GM12878 (cell line): ENCODE measurements around the gene SMPD2. TPM values are rescaled to one million over a fixed set of nuclear protein-coding genes. Genes with fewer than 3 reads are reported as not detected.

Experiments used
- ATAC-seq: fragments of 200-7000 bp; cut with Tn5 transposase; 3 replicates; pipeline ENCODE4 v1.9.1; 2020; ENCODE audit warnings: mild to moderate bottlenecking, moderate library complexity
- BruUV-seq: library from RNA; stranded (reverse); fragments of 400-500 nt; replicated peaks from 2 replicates; lab custom pipeline; 2021; lab: Mats Ljungman, UMichigan
- CTCF ChIA-PET: fragments of 300-600 bp; sonication (Branson Sonifier 250); formaldehyde crosslinking; extraction: SDS; loops from one replicate; lab custom pipeline; 2021; ENCODE audit warnings: inconsistent platforms; lab: Yijun Ruan, JAX
- POLR2A ChIA-PET: fragments of 350-600 bp; formaldehyde crosslinking; extraction: SDS; loops from one replicate; lab custom pipeline; 2021; ENCODE audit warnings: inconsistent platforms; lab: Charles Lee
- RAD21 ChIA-PET: fragments of 300-600 bp; sonication (Branson Sonifier 250); formaldehyde crosslinking; loops from one replicate; lab custom pipeline; 2023; ENCODE audit warnings: antibody characterized with exemption; ENCODE audit not compliant: unreplicated experiment; lab: Charles Lee
- SMC1A ChIA-PET: fragments of 300-600 bp; sonication (Branson Sonifier 250); formaldehyde crosslinking; loops from one replicate; lab custom pipeline; 2023; ENCODE audit not compliant: unreplicated experiment, uncharacterized antibody; lab: Charles Lee
- DNase-seq: peaks from one replicate; pipeline ENCODE4 v3.0.0-alpha.2; 2011; ENCODE audit warnings: low read depth, low spot score
- FAIRE-seq: peaks from 3 replicates; lab custom pipeline; 2011; peaks lifted over from hg19 to GRCh38; lab: Jason Lieb, UNC
- H2AFZ ChIP-seq: 2 replicates; pipeline ENCODE4 v1.6.0; 2011; ENCODE audit warnings: low read depth, low read length, control low read depth; ENCODE audit not compliant: control insufficient read depth
- H3K27ac ChIP-seq: 2 replicates; pipeline ENCODE4 v1.5.1; 2011; ENCODE audit warnings: control low read depth; ENCODE audit not compliant: control insufficient read depth, insufficient read depth
- H3K27me3 ChIP-seq, 2 experiments: replicated peaks in 1 of 2; 2 replicates each; pipeline versions ENCODE4 v1.6.0 to v1.6.1; 2011; ENCODE audit warnings: low read length in 1 of 2; ENCODE audit not compliant: control insufficient read depth in 2 of 2, insufficient read depth in 2 of 2
- H3K36me3 ChIP-seq, 2 experiments: 2 replicates each; pipeline ENCODE4 v1.5.1; 2011; ENCODE audit warnings: low read length in 1 of 2; ENCODE audit not compliant: control insufficient read depth in 2 of 2, insufficient read depth in 2 of 2
- H3K4me1 ChIP-seq: 2 replicates; pipeline ENCODE4 v1.6.1; 2011; ENCODE audit warnings: mild to moderate bottlenecking, low read length, moderate library complexity, mixed read lengths; ENCODE audit not compliant: control insufficient read depth, insufficient read depth
- H3K4me2 ChIP-seq: 2 replicates; pipeline ENCODE4 v1.6.0; 2011; ENCODE audit warnings: control low read depth; ENCODE audit not compliant: control insufficient read depth, insufficient read depth
- H3K4me3 ChIP-seq: fragments of 200-600 bp; sonication (generic); 2 replicates; pipeline ENCODE4 v1.5.1; 2016
- H3K79me2 ChIP-seq: 2 replicates; pipeline ENCODE4 v1.6.0; 2011; ENCODE audit warnings: low read length; ENCODE audit not compliant: control insufficient read depth, insufficient read depth
- H3K9ac ChIP-seq: 2 replicates; pipeline ENCODE4 v1.8.0; 2011; ENCODE audit warnings: low read length, control low read depth, mixed read lengths; ENCODE audit not compliant: control insufficient read depth, insufficient read depth
- H3K9me3 ChIP-seq: replicated peaks from 3 replicates; pipeline ENCODE4 v1.5.1; 2011; ENCODE audit warnings: mild to moderate bottlenecking, low read length; ENCODE audit not compliant: control insufficient read depth, insufficient read depth
- H4K20me1 ChIP-seq: 2 replicates; pipeline ENCODE4 v1.6.0; 2011; ENCODE audit not compliant: control insufficient read depth, insufficient read depth
- CHD2 ChIP-seq: IDR thresholded peaks from 2 replicates; pipeline ENCODE4 v1.6.1; 2011; ENCODE audit warnings: low read depth, low read length, improper control_type of control experiment, borderline replicate concordance
- LARP7 ChIP-seq: fragments of 450-650 bp; IDR thresholded peaks from 2 replicates; pipeline ENCODE4 v1.6.1; 2017; ENCODE audit warnings: mild to moderate bottlenecking
- PKNOX1 ChIP-seq: fragments of 450-650 bp; IDR thresholded peaks from 2 replicates; pipeline ENCODE4 v1.6.1; 2016; ENCODE audit warnings: mild to moderate bottlenecking
- PRDM15 ChIP-seq: fragments of 450-650 bp; formaldehyde crosslinking; IDR thresholded peaks from 2 replicates; pipeline ENCODE4 v1.4.0; 2020; ENCODE audit warnings: mild to moderate bottlenecking, moderate library complexity
- ZNF622 ChIP-seq: fragments of 450-650 bp; IDR thresholded peaks from 2 replicates; pipeline ENCODE4 v1.6.1; 2017; ENCODE audit warnings: mild to moderate bottlenecking, inconsistent platforms
- WGBS: methylation state at CpG from one replicate; pipeline ENCODE4 v1.1.6; 2016; ENCODE audit warnings: low lambda C conversion rate; ENCODE audit not compliant: insufficient replicate concordance, insufficient coverage; ENCODE audit errors: missing lambda C conversion rate; 5-methylcytosine and 5-hydroxymethylcytosine counted together
- in situ Hi-C: fragments of 300-500 bp; cut with MboI; formaldehyde crosslinking; loops from 9 replicates; pipeline ENCODE4 v1.14.3; 2018; ENCODE audit warnings: mixed read lengths
- intact Hi-C: fragments of 100-400 bp; cut with micrococcal nuclease; formaldehyde crosslinking; loops from one replicate; pipeline ENCODE4 v1.14.2; 2022; ENCODE audit not compliant: unreplicated experiment
- polyA plus RNA-seq, 11 experiments: library from polyadenylated mRNA; depleted of rRNA in 4 of 11; unstranded in 6 of 11; stranded (reverse) in 5 of 11; fragments of >200 nt; fragmentation: Nextera tagmentation in 4 of 11; fragmentation: Illumina TruSeq in 1 of 11; extraction: Ambion mirVana in 4 of 11; extraction: Trizol in 1 of 11; gene quantifications; 1 replicate in 1 of 11; 2 replicates in 10 of 11; pipeline versions ENCODE4 v1.2.1 to v1.2.3, GENCODE V29; 2011 to 2016; ENCODE audit warnings: inconsistent platforms in 2 of 11, missing spikeins in 2 of 11, low read depth in 1 of 11
- total RNA-seq, 4 experiments: library from RNA; depleted of rRNA in 3 of 4; stranded (reverse); fragments of >200 nt in 3 of 4; fragmentation: Illumina TruSeq in 1 of 4; extraction: Trizol in 1 of 4; gene quantifications; 2 replicates each; pipeline versions ENCODE4 v1.2.1 to v1.2.3, GENCODE V29; 2013 to 2021

SMPD2 gene
- total and polyA plus RNA-seq, 10 of the 15 experiments (the other 5 are each of a cell fraction or from before 2014, with no cell fraction given), result 0.06 to 15.4 (median 9.7) TPM

- no peaks in the 10 kb centered on the region for H4K20me1 ChIP-seq
- H2AFZ ChIP-seq, result no peak overlapping the region
- SMC1A ChIA-PET, result interaction anchor here (1.0 to 2.2 kb wide), 3 partner anchors 21 to 43 kb away, joined by 3 to 6 read pairs (median 3); no protein-coding TSS in a partner anchor
- no peak overlapping the region for H3K27ac ChIP-seq
- no TSS peak for BruUV-seq
- ATAC-seq (no peak), FAIRE-seq (no peak), DNase-seq (no peak)
- no peaks in the 10 kb centered on the region for H3K9me3 ChIP-seq
- H3K36me3 ChIP-seq, result peaks cover 11 to 24% of the 10 kb centered on the region in 2 experiments
- H3K4me3 ChIP-seq, result no peak overlapping the region
- TF ChIP-seq ZNF622, result no peak
- TF ChIP-seq CHD2, result no peak
- TF ChIP-seq, all 136 proteins: peak for 0
- WGBS, result 95% methylated on average over 4 of the region's 7 CpGs
- POLR2A ChIA-PET, result no interaction called here
- Histone ChIP-seq H3K4me1 (peaks cover 14% of the 10 kb centered on the region), H3K4me2 (no peak overlapping the region), H3K27me3 (no peaks in the 10 kb centered on the region), H3K79me2 (peaks cover 8% of the 10 kb centered on the region), H3K9ac (no peak overlapping the region)
- in situ Hi-C loops (no loop called here), intact Hi-C loops (no loop called here)
- CTCF ChIA-PET, result interaction anchor here (2.6 kb wide), 1 partner anchor 32 kb away, joined by 10 read pairs; no protein-coding TSS in a partner anchor
- RAD21 ChIA-PET, result interaction anchor here (1.2 to 1.5 kb wide), 2 partner anchors 59 to 66 kb away, joined by 3 read pairs; no protein-coding TSS in a partner anchor
Measured at GRCh38 chr6:109448615-109449014, 8.1 kb downstream of the SMPD2 start.

GRCh38 chr6:109449064-109449794, 8.7 kb downstream of the SMPD2 start:
- POLR2A ChIA-PET, result interaction anchor here (1.0 to 1.2 kb wide), 2 partner anchors 8 to 33 kb away, joined by 3 read pairs; partner anchors contain the start of gene ZBTB24
- H3K27ac ChIP-seq, result no peak overlapping the region
- no TSS peak for BruUV-seq

More at GRCh38 chr6:109449064-109449794, 8.7 kb downstream of the SMPD2 start:
- in situ Hi-C loops, result no loop called here
- SMC1A ChIA-PET, result interaction anchor here (1.0 to 2.2 kb wide), 4 partner anchors 8 to 42 kb away, joined by 3 to 6 read pairs (median 4); no protein-coding TSS in a partner anchor
- Histone ChIP-seq H2AFZ (no peak overlapping the region), H3K9ac (no peak overlapping the region), H4K20me1 (no peaks in the 10 kb centered on the region), H3K36me3 (peaks cover 11 to 18% of the 10 kb centered on the region in 2 experiments), H3K4me1 (peaks cover 20% of the 10 kb centered on the region), H3K79me2 (peaks cover 14% of the 10 kb centered on the region), H3K4me3 (no peak overlapping the region), H3K27me3 (no peaks in the 10 kb centered on the region), H3K4me2 (no peak overlapping the region), H3K9me3 (no peaks in the 10 kb centered on the region)
- RAD21 ChIA-PET, result interaction anchor here (1.2 kb wide), 1 partner anchor 66 kb away, joined by 3 read pairs; no protein-coding TSS in a partner anchor
- DNase-seq (no peak), FAIRE-seq (no peak), ATAC-seq (no peak)
- no peak for TF ChIP-seq PRDM15
- TF ChIP-seq LARP7, result no peak
- no peak for TF ChIP-seq PKNOX1
- intact Hi-C loops, result no loop called here
- CTCF ChIA-PET, result interaction anchor here (1.4 to 2.6 kb wide), 2 partner anchors 8 to 31 kb away, joined by 5 to 10 read pairs; partner anchors contain the start of genes PPIL6 and SMPD2
- 88% methylated on average over 17 of the region's 19 CpGs for WGBS
